ENCODE data around the gene OTOG.

DNA sequence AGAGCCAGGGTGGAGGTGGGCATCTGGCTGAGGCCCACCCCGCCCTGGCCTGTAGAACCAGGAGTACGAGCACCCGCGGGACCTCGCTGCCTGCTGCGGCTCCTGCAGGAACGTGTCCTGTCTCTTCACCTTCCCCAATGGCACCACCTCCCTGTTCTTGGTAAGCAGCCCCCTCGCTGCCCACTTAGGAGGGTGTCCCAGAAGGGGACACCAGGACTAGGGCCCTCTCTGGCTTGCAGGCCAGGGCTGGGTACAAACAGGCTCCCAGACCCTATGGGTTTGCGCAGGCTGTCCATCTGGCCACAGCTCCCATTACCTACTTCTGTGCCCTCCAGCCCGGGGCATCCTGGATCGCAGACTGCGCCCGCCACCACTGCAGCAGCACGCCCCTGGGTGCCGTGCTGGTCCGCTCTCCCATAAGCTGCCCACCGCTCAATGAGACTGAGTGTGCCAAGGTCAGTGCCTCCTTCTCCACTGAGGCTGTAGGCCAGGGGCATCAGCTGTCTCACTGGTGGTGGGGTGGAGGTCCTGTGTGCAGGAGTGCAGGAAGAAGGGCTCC is 94.8 kb downstream of the OTOG start:
- TF ChIP-seq, protein P1, sequence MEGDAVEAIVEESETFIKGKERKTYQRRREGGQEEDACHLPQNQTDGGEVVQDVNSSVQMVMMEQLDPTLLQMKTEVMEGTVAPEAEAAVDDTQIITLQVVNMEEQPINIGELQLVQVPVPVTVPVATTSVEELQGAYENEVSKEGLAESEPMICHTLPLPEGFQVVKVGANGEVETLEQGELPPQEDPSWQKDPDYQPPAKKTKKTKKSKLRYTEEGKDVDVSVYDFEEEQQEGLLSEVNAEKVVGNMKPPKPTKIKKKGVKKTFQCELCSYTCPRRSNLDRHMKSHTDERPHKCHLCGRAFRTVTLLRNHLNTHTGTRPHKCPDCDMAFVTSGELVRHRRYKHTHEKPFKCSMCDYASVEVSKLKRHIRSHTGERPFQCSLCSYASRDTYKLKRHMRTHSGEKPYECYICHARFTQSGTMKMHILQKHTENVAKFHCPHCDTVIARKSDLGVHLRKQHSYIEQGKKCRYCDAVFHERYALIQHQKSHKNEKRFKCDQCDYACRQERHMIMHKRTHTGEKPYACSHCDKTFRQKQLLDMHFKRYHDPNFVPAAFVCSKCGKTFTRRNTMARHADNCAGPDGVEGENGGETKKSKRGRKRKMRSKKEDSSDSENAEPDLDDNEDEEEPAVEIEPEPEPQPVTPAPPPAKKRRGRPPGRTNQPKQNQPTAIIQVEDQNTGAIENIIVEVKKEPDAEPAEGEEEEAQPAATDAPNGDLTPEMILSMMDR (conservative IDR thresholded peaks at IDR 0.05 in 1 of 2, IDR thresholded peaks at IDR 0.05 in 1 of 2; ENCODE audit: extremely low read depth in 1 of 2, insufficient read depth in 1 of 2, low read depth in 1 of 2, low read length in 2 of 2), result no peak
- TF ChIP-seq EZH2 (IDR thresholded peaks at IDR 0.05; ENCODE audit: borderline replicate concordance, low read length), result no peak
